Measurements from ENCODE around the gene HPS4.

The HPS4 gene

DNA sequence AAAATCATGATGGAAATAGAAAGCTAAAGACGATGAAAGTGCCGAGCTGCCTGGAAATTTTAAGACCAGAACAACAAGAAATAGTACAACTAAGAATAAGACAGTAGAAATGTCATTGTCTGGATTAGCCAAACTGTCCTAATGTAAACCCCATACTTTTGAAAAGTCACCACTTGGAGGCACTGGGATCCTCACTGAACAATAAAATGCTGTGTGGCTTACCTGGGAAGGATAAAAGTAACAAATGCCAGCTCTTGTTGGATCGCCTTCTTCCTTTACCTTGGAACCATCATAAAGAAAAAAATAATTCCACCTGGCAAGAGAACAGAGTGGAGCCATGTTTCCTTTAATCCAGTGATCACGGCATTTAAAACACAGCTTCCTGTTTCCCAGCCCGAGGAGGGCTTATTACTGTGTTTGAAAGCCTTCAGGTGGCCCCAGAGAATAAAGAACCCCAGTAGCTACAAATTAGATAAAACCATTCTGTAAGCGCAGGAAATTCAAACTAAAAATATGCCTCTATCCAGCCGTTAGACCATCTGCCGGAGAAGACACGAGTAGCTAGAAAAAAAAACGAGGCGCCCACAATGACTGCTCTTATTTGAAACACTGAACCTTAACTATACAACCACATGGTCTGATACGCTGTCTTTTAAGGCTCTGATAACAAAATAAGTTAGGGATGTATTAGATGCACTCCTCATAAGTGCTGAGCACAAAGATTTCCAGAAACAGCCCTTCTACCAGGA is 4.4 kb downstream of the HPS4 start:
- no peak for DNase-seq
- in situ Hi-C loops (cut with HindIII; ENCODE audit: low pct_ligation_motif_present, low pct_unique_long_range_greater_than_20kb, low sequenced_read_pairs) = no loop called here

DNA sequence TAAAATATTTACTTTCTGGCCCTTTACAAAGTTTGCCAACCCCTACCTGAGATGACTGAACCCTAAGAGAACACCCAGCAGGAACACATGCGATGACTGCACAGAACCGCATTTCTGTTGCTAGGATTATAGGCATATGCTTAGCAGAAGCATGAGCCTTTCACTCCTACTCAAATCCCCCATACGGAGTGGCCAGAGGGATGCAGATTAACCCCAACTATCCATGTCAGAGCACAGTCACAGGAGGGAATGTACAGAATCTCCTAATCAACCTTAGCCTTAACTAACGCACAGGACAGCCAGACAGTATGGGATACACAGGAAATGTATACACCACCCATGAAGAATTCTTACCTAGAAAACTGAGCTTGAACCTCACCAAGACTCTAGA is 6.2 kb downstream of the HPS4 start:
- in situ Hi-C loops (cut with HindIII; ENCODE audit: low pct_ligation_motif_present, low pct_unique_long_range_greater_than_20kb, low sequenced_read_pairs) = no loop called here
- no peak for DNase-seq

DNA sequence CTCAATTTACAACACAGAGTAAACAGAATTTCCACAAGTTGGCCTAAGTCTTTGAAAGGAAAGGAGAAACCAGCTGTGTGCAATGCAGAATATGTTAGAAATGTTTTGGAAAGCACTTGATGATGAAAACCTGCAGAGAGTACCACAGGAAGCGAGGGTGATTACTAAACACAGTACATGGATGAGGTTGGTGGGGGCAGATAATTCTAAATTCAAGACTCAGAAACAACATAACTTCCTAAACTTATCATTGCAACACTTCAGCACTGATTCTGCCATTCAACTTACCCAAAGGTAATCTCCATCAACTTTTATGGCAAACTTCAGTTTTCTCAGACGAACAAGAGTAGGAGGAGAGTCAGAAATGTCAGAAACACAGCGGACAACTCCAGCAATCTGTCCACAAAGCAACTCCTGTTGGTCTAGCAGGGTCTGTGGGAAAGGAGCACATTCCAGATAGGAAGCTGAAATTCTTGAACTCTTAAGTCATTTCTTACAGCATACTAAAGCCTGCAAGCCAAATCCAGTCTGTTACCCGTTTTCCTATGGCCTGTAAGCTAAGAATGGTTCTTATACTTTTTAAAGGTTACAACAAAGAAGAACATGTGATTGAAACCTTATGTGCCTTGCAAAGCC is 6.8 kb downstream of the HPS4 start:
- in situ Hi-C loops (cut with HindIII; ENCODE audit: low pct_ligation_motif_present, low pct_unique_long_range_greater_than_20kb, low sequenced_read_pairs) = no loop called here
- peak; percentile 70 for DNase-seq

DNA sequence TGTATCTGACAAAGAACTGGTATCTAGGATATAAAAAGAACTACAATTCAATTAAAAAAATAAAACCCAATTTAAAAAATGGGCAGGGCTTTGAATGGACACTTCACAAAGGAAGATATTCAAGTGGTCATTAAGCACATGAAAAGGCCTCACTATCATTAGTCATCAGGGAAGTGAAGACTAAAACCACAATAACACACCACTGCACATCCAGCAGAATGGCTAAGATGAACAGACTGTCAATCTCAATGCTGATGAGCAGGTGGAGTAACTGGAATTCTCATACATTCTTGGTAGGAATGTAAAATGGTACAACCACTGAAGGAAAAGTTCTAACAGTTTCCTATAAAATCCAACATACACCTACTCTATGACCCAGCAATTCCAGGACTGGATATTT is 8.9 kb downstream of the HPS4 start:
- peak; percentile 48 for DNase-seq
- in situ Hi-C loops (cut with HindIII; ENCODE audit: low pct_ligation_motif_present, low pct_unique_long_range_greater_than_20kb, low sequenced_read_pairs) = no loop called here

DNA sequence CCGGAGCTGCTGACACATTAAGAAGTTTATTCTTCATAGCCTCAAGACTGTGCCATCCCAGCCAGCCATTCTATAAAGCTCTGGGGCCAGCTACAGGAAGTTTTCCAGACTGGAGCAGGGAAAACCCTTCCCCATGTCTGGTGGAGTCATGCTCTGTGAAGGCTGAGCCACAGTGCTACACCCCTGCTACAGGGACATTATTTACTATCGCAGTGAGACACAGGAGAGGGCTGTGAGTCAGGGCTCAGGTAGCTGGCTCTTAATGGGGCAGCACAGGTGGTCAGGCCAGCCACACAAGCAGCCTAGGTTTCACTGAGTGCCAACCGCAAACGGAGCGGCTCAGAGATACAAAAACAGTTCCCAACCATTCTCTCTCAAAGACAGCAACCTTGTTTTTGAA is 12.1 kb downstream of the HPS4 start:
- DNase-seq = peak; percentile 88
- in situ Hi-C loops (cut with HindIII; ENCODE audit: low pct_ligation_motif_present, low pct_unique_long_range_greater_than_20kb, low sequenced_read_pairs) = no loop called here

DNA sequence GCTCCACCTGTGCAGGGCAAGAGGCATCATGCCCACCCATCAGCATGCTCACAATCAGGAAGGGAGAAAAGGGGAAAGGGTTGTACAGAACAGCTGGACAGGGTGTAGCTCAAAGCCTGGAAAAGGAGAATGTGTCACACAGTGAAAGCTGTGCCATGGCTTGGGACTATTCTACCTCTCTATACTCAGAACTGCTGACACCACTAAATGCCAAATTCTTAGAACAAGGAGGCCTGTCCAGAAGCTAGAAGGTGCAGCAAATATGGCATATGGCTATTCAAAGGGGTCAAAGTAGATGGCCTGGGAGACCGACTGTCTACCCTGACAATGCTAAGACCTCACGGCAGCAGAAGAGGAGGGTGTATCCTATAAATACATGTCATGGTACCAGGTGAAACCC is 12.8 kb downstream of the HPS4 start:
- in situ Hi-C loops (cut with HindIII; ENCODE audit: low pct_ligation_motif_present, low pct_unique_long_range_greater_than_20kb, low sequenced_read_pairs) = no loop called here
- no peak for DNase-seq

DNA sequence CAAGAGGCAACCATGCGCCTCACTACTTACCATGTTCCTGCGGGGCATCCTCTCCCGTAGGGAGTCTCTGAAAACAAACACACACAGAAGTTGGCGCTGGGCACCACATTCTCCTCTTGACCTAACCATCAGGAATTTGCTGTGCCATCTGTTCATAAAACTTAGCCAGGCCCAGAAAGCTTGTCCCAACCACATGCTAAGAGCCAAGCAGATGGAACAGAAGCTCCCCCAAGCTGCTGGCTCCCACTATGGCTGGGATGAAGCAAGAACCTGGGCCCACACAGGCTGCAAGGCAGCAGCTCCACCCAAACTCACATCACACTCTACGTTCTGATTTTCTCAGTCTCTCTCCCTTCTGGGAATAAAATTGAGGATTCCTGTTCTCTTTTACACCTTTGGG is 17.4 kb downstream of the HPS4 start:
- in situ Hi-C loops (cut with HindIII; ENCODE audit: low pct_ligation_motif_present, low pct_unique_long_range_greater_than_20kb, low sequenced_read_pairs) = no loop called here
- DNase-seq = no peak

DNA sequence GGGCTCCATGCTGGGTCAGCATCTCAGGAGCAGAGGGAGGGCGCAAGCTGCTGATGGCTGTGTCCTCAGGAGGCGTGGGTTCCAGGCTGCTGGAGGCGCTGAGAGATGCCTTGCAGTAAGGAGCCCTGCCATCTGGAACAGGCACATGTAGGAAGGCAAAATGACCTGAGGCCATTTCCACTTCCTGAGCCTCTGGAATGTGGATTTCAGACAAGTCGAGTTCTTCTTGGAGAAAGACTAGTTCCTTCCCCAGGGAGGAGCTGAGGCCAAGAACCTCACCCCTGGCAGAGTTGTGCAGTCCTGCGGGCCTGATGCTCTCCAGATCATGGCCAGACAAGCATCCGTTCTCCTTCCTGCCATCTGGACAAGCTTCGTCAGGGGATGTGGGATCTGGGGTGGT is 19.3 kb downstream of the HPS4 start:
- in situ Hi-C loops (cut with HindIII; ENCODE audit: low pct_ligation_motif_present, low pct_unique_long_range_greater_than_20kb, low sequenced_read_pairs) = no loop called here
- no peak for DNase-seq

DNA sequence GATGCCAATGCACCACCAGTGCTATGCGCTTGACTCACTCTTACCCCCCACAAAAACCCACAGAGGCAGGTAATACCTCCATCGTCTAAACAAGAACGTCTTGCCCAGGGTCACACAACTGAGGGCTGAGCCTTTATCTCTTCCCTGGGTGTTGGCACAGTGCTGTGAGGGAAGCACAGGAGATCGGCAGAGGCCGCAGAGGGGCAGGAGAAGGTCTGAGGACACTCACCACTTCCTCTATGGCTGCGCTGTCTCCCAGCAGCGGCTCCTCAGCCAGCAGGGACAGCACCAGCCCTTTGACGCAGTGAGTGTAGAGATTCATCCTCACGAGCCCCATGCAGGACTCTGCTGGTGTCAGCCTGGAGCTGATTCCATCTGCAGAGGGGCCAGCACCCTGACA is 19.9 kb downstream of the HPS4 start:
- in situ Hi-C loops (cut with HindIII; ENCODE audit: low pct_ligation_motif_present, low pct_unique_long_range_greater_than_20kb, low sequenced_read_pairs) = no loop called here
- no peak for DNase-seq

DNA sequence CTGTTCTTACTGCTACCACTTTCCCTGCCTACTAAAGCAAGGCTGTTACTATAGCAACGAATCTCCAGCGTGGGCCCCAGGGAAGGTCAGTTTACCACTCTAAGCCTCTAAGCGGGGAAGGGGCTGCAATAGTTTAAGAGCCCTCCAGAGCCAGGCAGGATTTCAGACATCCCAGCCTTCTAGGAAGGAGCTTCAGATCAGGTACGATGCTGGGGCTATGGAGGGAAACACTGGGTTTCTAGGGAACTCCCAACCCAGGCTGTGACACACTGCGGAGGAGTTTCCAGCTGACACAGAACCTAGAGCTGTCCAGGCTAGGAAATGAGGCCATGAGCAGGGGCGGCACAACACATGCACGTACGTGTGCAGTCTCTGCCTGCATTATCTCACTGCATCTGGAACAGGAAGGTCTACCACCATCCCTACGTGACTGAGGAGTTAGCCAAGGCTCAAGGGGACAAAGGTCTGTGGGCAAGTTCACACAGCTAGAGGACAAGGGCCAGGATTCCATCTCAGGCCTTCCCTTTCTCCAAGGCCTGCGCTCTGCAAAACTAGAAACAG is 20.4 kb downstream of the HPS4 start:
- in situ Hi-C loops (cut with HindIII; ENCODE audit: low pct_ligation_motif_present, low pct_unique_long_range_greater_than_20kb, low sequenced_read_pairs) = no loop called here

DNA sequence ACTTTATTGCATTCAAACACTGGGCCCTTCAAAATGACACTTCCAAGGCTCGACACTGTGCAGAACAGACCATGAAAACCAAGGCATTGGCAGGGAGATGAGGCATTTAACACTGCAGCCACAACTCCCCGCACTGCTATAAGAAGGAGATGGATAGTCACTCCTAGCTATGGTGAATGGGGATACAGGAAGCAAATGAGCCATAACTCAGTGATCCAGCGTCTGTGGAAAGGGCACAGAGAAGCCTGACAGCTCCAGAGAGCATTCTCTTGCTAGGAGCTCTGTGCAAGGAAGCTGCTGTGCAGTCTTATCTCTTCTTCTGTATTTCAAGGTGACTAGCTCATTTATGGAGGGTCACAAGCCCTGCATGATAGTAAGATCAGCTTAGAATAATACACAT is 20.9 kb downstream of the HPS4 start:
- in situ Hi-C loops (cut with HindIII; ENCODE audit: low pct_ligation_motif_present, low pct_unique_long_range_greater_than_20kb, low sequenced_read_pairs) = no loop called here
- no peak for DNase-seq

More for the DNA sequence above, 20.4 kb downstream of the HPS4 start:
- DNase-seq = no peak

DNA sequence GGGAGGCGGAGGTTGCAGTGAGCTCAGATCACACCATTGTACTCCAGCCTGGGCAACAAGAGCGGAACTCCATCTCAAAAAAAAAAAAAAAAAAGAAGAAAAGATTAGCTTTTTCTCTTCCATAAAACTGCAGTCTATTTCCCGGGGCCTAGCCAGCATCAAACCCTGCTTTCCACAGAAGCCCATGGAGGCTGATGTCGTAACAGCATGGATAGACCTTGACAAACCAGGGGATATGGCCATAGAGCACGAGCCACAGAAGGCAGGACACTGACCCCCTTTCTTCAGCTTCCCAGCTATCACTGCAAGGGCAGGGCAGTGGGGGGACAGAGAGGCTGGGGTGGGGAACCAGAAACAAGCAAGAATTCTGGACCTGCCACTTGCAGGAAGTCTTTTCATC is 21.5 kb downstream of the HPS4 start:
- in situ Hi-C loops (cut with HindIII; ENCODE audit: low pct_ligation_motif_present, low pct_unique_long_range_greater_than_20kb, low sequenced_read_pairs) = no loop called here

DNA sequence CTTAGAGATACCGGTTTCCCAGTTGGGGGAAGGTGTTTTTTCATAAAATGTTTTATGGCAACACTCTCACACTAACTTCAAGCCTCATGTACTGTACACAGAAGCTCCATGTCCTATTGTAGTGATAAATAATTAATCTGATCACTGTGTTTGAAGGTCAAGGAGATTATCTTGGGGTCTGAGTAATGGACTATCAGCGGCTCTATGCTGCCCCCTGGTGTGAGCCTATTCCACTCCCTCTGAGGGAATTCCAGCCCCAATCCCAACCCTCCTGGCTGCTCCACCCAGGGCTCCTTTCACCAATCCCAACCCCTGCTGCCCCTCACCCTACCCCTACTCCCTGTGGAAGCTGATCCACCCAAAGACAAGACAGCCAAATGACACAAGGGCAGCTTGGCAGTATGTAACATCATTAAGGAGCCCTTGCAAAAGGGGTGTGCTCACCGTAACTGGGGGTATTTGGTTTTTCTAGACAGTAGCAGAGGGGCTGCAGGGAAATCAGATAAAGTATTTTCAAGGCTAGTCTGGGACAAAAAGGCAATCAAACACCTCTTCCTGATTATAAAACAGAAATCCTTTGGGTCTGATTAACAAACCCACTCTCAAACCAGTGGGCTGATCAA is 22.3 kb downstream of the HPS4 start:
- DNase-seq = peak; percentile 55
- in situ Hi-C loops (cut with HindIII; ENCODE audit: low pct_ligation_motif_present, low pct_unique_long_range_greater_than_20kb, low sequenced_read_pairs) = no loop called here

More for the DNA sequence above, 21.5 kb downstream of the HPS4 start:
- no peak for DNase-seq

DNA sequence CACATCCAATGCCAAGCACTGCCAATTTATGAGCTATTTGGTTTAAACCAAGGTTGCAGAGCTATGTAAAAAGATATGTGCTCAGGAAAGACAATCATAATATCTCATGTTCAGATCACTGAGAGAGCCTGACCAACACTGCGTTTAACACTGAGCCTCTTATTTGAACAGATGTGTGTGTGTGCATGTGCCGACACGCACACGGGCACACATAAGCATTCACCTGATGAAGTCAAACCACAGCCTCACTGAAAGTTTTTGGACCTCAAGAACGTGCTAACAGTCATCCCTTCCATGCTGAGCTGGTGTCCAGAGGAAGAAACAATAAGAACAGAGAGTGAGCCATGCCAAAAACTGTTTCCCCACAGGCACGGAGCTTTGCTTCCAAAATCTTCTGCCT is 23.4 kb downstream of the HPS4 start:
- in situ Hi-C loops (cut with HindIII; ENCODE audit: low pct_ligation_motif_present, low pct_unique_long_range_greater_than_20kb, low sequenced_read_pairs) = no loop called here

DNA sequence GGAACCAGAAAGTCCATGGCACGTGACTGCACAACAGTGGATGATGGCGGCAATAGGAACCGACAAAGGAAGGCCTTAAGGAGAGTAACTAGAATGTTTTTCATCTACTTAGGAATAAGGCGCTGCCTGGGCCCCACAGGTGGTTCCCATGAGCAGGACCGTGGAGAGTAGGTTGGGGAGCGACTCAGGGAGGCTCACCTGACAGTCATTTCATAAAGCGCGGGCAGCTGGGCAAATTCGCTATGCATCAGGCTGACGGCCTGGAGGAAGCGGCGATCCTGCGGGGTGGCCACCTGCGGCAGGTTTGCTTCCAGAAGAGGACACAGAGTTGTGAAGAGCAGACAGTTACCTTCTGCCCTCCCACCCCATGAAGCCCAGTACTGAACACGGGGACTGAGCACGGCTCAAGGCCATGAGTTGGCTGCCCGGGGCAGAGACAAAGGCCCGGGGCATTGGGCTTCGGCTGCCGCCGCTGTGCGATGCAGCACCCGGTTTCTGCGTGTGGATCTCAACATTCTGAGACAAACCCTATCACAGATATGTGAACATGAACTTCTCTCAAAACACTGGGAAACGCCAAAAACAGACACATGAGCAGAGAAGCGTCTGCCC is 25.8 kb downstream of the HPS4 start:
- DNase-seq = no peak
- in situ Hi-C loops (cut with HindIII; ENCODE audit: low pct_ligation_motif_present, low pct_unique_long_range_greater_than_20kb, low sequenced_read_pairs) = no loop called here

More for the DNA sequence above, 23.4 kb downstream of the HPS4 start:
- DNase-seq = no peak

DNA sequence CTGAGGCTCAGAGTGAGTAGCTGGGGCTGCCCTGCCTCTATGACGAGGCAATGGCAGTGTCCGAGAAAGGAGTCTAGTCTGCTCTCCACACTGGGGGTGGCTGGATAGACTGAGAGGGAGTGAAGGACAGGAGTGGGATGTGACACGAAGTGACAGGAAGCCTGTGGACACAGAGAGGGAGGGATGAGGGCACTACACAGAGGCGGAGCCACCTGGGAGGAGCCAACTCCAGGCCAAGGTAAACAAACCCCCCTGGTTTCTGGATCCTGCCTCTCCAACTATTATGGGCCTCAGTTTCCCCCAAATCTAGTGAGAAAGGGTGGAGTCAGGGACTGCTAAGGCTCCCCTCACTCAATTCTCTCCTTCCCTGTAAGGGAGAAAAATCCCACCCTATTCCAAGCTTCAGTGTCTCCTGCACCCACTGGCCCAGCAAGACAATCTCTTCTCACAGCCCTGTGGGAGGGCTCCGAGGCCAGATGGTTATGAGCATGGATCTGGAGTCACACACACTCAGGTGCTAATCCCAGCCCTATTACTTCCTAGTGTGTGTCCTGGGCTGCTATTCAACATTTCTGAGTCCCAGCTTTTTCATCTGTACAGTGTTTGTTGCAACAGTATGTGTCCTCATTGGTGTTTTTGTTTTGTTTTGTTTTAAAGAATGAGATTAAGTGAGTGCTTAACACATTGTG is 29.6 kb downstream of the HPS4 start:
- in situ Hi-C loops (cut with HindIII; ENCODE audit: low pct_ligation_motif_present, low pct_unique_long_range_greater_than_20kb, low sequenced_read_pairs) = loop anchor here (5.0 kb wide), 1 partner anchor 37 kb away; no protein-coding TSS in a partner anchor

DNA sequence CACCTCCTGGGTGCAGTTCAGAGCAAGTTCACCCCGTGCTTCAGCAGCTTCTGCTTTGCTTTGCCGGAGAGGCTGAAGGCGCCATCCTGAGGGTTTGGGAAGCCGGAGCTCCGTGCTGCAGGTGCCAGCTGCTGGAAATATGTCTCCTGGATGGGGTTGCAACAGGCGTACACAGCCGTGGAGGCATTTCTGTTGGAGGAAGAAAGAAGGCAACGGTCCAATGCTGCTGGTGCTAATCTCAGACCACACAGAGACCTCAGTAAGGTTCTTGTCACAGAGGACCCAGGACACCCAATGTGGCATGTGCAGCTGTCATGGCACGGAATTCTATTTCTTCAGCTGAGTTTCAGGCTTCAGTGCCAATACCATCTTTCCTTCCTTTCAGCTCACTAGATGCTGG is 30.4 kb downstream of the HPS4 start:
- no peak for DNase-seq
- in situ Hi-C loops (cut with HindIII; ENCODE audit: low pct_ligation_motif_present, low pct_unique_long_range_greater_than_20kb, low sequenced_read_pairs) = loop anchor here (5.0 kb wide), 1 partner anchor 36 kb away; no protein-coding TSS in a partner anchor

More for the DNA sequence above, 29.6 kb downstream of the HPS4 start:
- no peak for DNase-seq

DNA sequence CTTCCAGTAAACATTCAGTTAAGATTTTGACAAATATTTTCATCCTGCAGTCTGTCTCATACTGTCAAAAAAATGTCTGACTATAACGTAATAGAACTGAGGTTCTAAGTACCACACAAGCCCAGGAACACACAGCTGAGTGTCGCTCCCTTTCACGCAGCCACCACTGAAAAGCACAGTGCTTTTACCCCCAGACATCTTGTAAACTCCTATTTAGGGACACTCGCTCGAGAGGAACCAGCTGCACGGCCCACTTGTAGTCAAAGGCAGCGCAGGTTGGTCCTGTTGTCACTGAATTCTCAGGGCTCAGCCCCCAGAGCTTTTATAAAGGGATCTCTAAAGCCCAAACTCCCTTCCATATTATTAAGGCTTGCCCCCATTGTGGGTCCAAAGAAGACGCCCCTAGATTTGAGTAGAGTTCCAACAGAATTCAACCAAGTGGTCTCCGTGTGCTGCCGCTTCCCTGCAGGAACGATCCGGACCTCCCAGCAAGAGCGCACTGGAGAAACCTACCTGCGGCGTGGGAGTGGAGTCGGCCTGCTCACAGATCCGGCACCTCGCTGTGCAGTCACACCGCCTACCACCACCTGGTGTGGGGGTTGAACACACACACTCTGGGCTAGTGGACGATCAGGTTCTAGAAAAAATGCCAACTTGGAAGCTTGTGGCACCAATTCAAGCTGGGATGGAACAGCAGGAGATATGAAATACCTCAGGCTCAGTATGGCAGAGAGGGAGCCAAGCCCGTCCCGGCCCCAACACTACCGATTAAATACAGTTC is 31.2 kb downstream of the HPS4 start:
- no peak for DNase-seq
- in situ Hi-C loops (cut with HindIII; ENCODE audit: low pct_ligation_motif_present, low pct_unique_long_range_greater_than_20kb, low sequenced_read_pairs) = loop anchor here (5.0 kb wide), 1 partner anchor 35 kb away; no protein-coding TSS in a partner anchor

Data from ACHN (cell line).